ENCODE measurements around the gene ELF1. TPM values are rescaled to one million over a fixed set of nuclear protein-coding genes. Genes with fewer than 3 reads are reported as not detected.

The ELF1 gene
- total RNA-seq, 3 donors from 2014 or later (not counting 1 experiment from before 2014, with no cell fraction given) = 174 to 216 (median 193) TPM

- H3K27me3 ChIP-seq (ENCODE audit: control insufficient read depth, insufficient read depth, low read length) = no peaks in the 10 kb centered on the region
- TF ChIP-seq, protein P1, sequence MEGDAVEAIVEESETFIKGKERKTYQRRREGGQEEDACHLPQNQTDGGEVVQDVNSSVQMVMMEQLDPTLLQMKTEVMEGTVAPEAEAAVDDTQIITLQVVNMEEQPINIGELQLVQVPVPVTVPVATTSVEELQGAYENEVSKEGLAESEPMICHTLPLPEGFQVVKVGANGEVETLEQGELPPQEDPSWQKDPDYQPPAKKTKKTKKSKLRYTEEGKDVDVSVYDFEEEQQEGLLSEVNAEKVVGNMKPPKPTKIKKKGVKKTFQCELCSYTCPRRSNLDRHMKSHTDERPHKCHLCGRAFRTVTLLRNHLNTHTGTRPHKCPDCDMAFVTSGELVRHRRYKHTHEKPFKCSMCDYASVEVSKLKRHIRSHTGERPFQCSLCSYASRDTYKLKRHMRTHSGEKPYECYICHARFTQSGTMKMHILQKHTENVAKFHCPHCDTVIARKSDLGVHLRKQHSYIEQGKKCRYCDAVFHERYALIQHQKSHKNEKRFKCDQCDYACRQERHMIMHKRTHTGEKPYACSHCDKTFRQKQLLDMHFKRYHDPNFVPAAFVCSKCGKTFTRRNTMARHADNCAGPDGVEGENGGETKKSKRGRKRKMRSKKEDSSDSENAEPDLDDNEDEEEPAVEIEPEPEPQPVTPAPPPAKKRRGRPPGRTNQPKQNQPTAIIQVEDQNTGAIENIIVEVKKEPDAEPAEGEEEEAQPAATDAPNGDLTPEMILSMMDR (IDR thresholded peaks at IDR 0.05) = no peak
- DNase-seq (peak in 1 of 2 donors; percentile 28), ATAC-seq (peak in 1 of 3 donors; percentile 3)
- peaks cover 8% of the 10 kb centered on the region for H3K4me1 ChIP-seq (ENCODE audit: control insufficient read depth, insufficient read depth, low read length)
- Mint-ChIP-seq H3K4me3 (peak overlapping the region; percentile 99), H3K27ac (peak overlapping the region; percentile 91 to 98), H3K9me3 (no peaks in the 10 kb centered on the region), H3K27me3 (ENCODE audit: low read depth in 2 of 2) (no peaks in the 10 kb centered on the region), H3K4me1 (peaks cover 49 to 56% of the 10 kb centered on the region in 2 donors), H3K36me3 (no peaks in the 10 kb centered on the region)
- no peaks in the 10 kb centered on the region for H3K9me3 ChIP-seq (ENCODE audit: control insufficient read depth, insufficient read depth, low read length)
- H3K27ac ChIP-seq (ENCODE audit: low read length) = peak overlapping the region; percentile 100
- intact Hi-C loops (cut with micrococcal nuclease) = loop anchor here (2.0 to 10.0 kb wide), 2 partner anchors 14 to 54 kb away; no protein-coding TSS in a partner anchor
- peaks cover 3% of the 10 kb centered on the region for H3K36me3 ChIP-seq (ENCODE audit: control insufficient read depth, insufficient read depth, low read length)
- WGBS (ENCODE audit: insufficient coverage) = no CpG with 5 or more reads among the region's 1 CpG
- H3K4me3 ChIP-seq (ENCODE audit: low read length) = peak overlapping the region; percentile 94
These were observed 541 bp downstream of the ELF1 start for GRCh38 chr13:41018602-41018948.

DNA sequence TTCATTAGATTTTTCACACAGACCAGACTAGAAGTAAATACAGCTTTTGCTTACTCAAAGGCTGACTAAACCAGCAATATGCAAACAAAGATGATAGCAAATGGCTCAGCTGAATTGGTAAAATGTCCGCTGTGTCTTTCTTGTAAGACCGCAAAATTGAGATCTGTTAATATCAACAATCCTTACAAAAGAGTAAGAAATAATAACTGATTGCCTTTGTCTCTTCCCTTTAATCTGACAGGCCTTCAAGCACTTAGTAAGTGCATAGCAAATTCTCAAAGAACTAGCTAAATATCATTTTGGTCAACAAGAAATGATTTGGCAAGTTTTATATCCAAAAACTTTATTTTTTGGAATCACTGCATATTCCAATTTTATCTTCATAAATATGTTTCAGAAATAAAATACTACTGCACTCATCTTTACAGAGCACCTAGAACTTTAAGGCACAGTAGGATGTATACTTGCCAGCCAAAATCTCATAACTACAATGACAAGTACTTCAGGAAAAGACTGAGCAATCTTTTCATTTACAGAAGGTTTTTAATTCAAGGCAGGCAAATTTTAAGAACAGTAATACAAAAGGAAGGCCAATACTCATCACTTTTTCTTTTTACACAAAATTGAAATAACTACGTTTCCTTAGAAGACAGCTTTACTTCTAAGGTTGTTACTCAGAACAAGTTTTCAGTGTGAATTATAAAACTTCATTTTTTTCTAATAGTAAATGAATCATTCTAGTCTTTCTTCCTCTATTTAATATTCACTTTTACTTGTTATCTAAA is 1.1 kb downstream of the ELF1 start:
- peaks cover 8% of the 10 kb centered on the region for H3K36me3 ChIP-seq (ENCODE audit: control insufficient read depth, insufficient read depth, low read length)
- ATAC-seq (peak in 2 of 3 donors; percentile 17 to 25), DNase-seq (peak in 1 of 2 donors; percentile 55)
- intact Hi-C loops (cut with micrococcal nuclease) = loop anchor here (1.0 to 10.0 kb wide), 5 partner anchors 10 to 53 kb away; no protein-coding TSS in a partner anchor
- Mint-ChIP-seq H3K9me3 (no peaks in the 10 kb centered on the region), H3K4me1 (peaks cover 54 to 60% of the 10 kb centered on the region in 2 donors), H3K27ac (peak overlapping the region; percentile 91 to 98), H3K4me3 (peak overlapping the region; percentile 99), H3K36me3 (no peaks in the 10 kb centered on the region), H3K27me3 (ENCODE audit: low read depth in 2 of 2) (no peaks in the 10 kb centered on the region)
- WGBS (ENCODE audit: insufficient coverage) = 0% methylated on average over 2 of the region's 3 CpGs
- H3K9me3 ChIP-seq (ENCODE audit: control insufficient read depth, insufficient read depth, low read length) = no peaks in the 10 kb centered on the region
- peak overlapping the region; percentile 94 for H3K4me3 ChIP-seq (ENCODE audit: low read length)
- peaks cover 8% of the 10 kb centered on the region for H3K4me1 ChIP-seq (ENCODE audit: control insufficient read depth, insufficient read depth, low read length)
- H3K27me3 ChIP-seq (ENCODE audit: control insufficient read depth, insufficient read depth, low read length) = no peaks in the 10 kb centered on the region
- TF ChIP-seq, protein P1 (IDR thresholded peaks at IDR 0.05) = no peak
- peak overlapping the region; percentile 100 for H3K27ac ChIP-seq (ENCODE audit: low read length)

- ATAC-seq (peak; percentile 53 to 73 (median 61)), DNase-seq (peak; percentile 33 to 63)
- Mint-ChIP-seq H3K4me1 (peaks cover 55 to 66% of the 10 kb centered on the region in 2 donors), H3K27ac (peak overlapping the region; percentile 91 to 98), H3K9me3 (no peaks in the 10 kb centered on the region), H3K27me3 (ENCODE audit: low read depth in 2 of 2) (no peaks in the 10 kb centered on the region), H3K4me3 (peak overlapping the region; percentile 99), H3K36me3 (no peaks in the 10 kb centered on the region)
- peaks cover 14% of the 10 kb centered on the region for H3K36me3 ChIP-seq (ENCODE audit: control insufficient read depth, insufficient read depth, low read length)
- H3K9me3 ChIP-seq (ENCODE audit: control insufficient read depth, insufficient read depth, low read length) = no peaks in the 10 kb centered on the region
- intact Hi-C loops (cut with micrococcal nuclease) = loop anchor here (1.0 to 10.0 kb wide), 4 partner anchors 9 to 52 kb away; no protein-coding TSS in a partner anchor
- H3K27me3 ChIP-seq (ENCODE audit: control insufficient read depth, insufficient read depth, low read length) = no peaks in the 10 kb centered on the region
- peak overlapping the region; percentile 94 for H3K4me3 ChIP-seq (ENCODE audit: low read length)
- H3K4me1 ChIP-seq (ENCODE audit: control insufficient read depth, insufficient read depth, low read length) = peaks cover 12% of the 10 kb centered on the region
- TF ChIP-seq, protein P1 (IDR thresholded peaks at IDR 0.05) = no peak
- peak overlapping the region; percentile 100 for H3K27ac ChIP-seq (ENCODE audit: low read length)
- 0% methylated on average over 1 of the region's 2 CpGs for WGBS (ENCODE audit: insufficient coverage)
These were observed 2.0 kb downstream of the ELF1 start for GRCh38 chr13:41017159-41017558.

Measured in natural killer cell (primary cell).